Putamen (tissue), 1 donor: ENCODE results near the gene TPSD1.
"Not testable (repeated sequence)": the region's sequence is repeated elsewhere in the genome, so short reads cannot be mapped to it uniquely, and the experiment has no call there.

ENCODE experiments used
- DNase-seq: peaks from one replicate; pipeline ENCODE4 v3.0.0-alpha.2; 2016; ENCODE audit warnings: low spot score

TPSD1 gene

DNA sequence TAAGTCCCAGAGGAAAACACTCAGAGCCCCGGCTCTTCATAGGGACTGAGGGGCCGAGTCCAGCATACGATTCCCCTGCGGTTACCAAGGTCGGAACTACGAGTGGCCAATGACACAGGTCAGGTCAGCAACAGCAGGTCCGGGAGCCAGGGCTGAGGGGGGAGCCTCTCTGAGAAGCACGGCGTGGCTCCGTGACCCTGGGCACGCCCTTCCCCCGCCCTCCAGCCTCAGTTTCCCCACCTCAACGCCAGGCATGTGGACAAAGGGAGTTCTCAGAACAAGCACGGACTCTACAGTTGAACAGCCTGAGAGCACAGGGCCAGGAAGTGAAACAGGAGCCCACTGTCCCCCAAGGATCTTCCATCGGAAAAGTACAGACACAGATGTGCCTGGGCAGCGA is 25.6 kb downstream of the TPSD1 start:
- no peak for DNase-seq

DNA sequence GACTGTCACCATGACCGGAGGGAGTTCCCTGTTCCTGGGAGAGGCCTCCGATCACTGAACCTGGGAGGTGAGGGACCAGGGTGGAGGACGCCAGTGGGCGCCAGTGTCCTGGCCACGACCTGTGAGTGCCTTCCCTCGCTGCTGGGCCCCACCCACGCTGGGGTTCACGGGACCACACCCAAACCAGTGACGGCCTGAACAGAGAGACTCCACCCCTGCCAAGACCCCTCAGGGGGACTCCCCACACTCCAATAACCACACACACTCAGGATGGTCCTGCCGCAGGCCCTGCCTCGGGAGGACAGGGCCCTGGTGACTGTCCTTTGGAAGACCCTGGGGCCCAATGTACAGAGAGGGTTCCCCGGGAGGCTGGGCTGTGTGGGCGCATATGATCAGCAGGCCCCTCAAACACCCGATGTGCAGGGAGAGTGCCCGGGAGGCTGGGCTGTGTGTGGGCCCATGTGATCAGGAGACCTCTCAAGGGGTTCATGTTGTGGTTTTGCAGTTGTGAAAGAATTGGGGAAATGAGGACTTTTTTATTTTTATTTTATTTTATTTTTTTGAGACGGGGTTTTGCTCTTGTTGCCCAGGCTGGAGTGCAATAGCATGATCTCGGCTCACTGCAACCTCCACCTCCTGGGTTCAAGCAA is 26.6 kb downstream of the TPSD1 start:
- DNase-seq: no peak

DNA sequence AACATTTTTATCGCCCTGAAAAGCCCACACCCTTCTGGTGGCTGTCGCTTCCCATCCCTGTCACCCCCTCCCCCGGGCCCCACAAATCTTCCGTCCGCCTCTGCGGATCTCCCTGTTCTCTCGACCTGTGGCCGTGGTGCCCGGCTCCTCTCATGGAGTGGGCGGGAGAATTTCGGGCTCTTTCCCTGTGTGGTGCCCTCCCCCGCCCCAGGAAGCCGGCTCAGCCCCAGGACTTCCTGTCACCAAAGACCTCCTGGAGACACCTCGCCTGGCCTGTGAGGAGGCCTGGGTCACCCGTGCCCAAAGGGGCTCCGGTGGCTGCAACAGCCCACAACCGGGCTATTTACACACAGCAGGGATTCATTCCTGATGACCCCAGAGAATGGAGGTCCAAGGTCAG is 27.4 kb downstream of the TPSD1 start:
- no peak for DNase-seq

DNA sequence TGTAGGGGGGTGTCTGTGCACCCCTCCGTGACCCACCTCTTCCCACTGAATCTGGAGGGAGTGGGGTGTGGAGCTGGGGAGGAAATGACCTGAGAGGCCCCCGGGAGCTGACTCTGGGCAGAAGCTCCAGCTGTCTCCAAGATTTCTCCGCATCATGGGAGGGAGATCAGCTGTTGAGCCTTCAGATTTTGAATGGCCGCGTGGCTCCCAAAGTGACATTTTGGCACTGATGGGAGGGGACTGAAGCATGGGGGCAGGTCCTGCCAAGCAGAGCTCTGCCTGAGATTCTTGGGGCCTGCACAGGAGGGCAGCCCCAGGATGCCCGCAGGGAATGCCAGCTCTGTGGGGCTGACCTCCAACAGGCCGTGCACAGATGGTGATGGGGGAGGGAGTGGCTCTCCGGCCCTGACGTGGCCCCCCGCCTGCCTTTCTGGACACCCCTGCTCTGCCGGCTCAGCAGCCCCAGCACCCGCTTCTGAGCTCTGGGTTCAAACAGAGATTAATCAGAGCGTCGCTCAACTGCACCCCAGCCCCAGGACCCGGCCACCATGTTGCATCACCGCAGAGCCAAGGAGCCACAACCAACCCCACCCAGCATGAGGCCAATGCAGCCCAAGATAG is 28.2 kb downstream of the TPSD1 start:
- no peak for DNase-seq

DNA sequence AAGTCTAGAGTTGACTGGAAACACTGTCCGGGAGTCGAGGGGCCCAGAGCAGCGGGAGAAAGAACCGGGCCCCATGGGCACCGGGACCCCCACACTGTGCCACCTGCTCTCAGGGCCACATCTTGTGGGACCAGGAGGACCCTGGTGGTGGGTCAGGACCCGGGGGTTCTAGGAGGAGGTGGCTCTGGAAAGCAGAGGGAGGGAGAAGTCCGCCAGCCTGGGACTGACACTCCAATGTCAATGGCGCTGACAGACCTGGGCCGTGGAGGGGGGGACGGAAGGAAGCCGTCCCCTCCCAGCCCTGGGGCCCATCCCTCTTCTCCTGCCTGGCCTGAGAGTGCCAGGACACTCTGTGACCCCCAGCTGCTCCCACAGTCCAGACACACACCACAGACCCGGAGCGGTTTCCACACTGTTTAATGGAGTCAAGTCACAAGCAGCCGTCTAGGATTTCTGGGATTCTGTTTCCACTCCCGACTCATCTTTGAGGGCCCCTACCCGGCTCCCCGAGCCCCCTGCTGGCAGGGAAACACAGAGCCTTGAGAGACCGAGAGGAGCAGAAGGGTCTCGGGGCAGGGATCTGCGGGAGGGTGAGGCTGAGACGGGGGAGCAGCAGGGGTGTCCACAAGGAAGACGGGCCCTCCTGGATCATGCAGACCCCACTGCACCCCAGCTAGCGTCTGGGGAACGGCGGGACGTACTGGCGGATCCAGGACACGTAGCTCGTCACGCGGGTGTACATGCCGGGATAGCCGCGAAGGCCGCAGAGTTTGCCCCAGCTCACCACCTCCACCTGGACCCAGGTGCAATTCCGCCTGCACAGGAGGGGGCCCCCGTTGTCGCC is 30.0 kb downstream of the TPSD1 start:
- DNase-seq: no peak

DNA sequence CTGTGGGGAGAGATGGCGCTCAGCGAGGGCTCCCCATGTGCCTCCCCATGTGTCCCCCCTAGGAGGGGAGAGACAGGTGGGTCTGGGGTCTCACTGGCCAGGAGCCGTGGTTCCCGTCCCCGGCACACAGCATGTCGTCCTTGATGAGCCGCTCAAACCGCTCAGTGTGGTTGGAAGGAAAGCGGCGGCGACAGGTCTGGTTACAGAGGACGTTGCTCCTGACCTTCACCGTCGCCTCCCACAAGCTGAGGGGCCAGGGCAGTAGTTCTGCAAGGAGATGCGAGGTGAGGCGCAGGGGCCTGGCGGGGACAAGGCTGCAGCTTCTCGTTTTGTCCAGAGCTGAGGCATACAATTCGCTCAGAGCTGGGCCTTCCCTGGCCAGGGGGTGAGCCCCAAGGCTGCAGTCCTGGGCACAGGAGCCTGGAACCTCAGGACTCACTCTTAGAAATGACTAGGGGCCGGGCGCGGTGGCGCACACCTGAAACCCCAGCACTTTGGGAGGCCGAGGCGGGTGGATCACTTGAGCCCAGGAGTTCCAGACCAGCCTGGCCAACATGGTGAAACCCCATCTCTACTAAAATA is 30.7 kb downstream of the TPSD1 start:
- DNase-seq: no peak

DNA sequence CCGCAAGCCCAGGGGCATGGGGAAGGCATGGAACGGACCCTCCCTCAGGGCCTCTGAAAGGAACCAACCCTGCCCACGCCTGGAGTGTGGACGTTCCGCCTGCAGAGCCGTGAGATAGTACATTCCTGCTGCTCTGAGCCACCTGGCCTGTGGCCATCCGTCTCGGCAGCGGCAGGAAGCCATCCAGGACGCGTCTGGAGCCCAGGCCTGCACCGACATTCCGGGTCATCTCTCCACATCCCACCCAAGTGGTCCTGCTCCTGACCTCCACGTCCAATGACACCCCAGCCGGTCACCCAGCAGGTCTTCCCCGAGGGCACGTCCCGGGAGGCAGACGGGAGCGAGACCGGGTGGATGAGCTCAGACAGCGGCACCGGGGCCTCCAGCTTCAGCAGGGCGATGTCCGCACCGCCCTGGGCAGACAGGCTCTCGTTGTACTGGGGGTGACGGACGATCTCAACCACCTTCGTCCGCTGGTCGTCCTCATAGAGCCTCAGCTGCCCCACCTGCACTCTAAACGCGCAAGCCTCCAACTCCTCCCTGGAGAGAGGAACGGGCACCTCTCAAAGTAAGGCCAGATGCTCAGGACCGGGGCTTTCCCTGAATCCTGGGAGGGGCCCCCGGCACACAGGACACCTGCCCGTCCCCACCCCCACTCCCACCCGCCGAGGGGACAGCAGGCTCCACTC is 32.3 kb downstream of the TPSD1 start:
- DNase-seq: no peak

DNA sequence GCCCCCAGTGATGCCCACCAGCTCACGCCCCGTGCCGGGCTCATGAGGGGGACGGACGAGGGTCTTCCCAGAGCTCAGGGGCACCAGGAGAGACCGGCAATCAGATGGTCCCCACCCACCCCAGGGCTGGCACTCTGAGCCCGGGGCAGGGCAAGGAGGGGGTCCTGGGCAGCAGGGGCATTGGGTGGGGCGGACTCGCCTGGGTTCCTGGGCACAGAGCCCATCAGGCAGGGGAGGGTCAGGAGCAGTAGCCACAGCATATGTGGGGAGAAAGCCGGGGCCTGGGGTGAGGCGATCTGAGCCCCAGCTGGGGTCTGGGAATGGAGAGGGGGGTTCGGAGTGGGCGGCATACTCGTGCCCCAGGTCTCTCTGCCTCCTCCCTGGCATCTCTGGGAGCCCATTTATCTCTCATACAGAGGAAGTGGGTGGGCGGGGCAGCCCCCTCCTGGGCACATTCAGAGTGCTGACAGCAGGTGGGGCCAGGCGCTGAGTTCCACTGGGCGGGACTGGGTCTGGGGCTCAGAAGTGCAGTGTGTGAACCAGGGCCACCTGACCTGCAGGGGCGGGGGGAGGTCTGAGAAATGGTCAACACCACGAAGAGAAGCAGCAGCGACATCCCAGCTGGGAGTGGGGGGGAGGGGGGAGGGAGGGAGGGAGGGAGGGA is 33.1 kb downstream of the TPSD1 start:
- DNase-seq: no peak

DNA sequence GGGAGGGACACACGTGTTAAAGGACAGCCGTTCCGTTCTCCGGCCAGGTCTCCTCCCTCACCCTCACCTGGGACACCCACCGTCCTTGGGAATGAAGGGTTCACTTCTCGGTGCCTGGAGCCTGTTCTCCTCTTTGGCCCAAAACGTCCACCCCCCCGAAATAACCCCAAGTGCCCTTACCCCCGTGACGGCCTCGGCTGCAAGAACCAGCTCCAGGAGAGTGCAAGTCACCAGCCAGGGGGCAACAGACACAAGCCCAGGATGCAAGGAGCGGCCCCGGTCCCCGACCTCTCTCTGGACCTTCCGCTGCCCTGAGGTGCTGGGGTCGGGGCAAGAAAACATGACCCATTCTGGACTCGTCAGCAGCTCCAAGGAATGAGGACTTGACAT is 33.6 kb downstream of the TPSD1 start:
- DNase-seq: no peak

DNA sequence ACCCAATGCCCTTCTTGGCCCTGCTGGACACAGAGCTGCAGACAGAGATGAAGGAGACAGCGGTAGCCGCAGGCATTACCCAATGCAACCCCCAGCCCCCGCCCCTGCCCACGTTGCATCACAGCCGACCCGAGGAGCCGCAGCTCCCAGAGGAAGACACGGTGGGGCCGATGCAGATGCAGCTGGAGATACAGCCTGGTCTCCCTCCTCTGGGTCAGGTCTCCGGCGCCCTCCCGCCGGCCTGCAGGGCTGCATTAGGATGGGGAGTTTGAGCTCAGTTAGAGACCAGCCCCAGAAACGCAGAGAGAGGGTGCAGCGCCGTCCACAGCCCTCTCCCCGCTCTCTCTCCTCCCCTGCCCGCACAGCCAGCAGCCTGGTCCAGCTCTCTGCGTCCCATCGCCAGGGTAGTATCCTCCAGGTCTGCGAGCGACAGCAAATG is 34.2 kb downstream of the TPSD1 start:
- DNase-seq: no peak

DNA sequence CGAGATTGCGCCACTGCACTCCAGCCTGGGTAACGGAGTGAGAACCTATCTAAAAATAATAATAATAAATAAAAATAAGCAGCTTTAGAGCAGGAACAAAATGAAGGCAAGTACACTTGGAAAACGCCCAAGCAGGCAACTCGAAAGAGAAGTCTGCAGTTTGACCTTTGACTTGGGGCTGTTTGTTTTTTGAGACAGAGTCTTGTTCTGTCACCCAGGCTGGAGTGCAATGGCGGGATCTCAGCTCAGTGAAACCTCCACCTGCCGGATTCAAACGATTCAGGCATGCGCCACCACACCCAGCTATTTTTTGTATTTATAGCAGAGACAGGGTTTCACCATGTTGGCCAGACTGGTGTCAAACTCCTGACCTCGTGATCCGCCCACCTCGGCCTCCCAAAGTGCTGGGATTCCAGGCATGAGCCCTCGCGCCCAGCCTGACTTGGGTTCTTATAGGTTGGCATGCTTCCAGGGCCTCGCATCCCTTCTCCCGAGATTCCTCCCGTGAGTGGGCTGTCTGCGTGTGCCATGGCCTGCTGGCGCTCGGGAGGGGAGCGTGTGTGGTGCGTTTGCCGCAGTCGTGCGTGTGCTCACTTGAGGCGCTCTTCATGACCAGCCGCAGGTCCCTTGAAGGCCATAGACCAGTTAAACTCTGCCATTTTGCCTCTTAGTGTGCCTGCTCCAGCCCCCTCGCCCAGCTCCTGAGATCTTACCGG is 35.1 kb downstream of the TPSD1 start:
- DNase-seq: no peak

DNA sequence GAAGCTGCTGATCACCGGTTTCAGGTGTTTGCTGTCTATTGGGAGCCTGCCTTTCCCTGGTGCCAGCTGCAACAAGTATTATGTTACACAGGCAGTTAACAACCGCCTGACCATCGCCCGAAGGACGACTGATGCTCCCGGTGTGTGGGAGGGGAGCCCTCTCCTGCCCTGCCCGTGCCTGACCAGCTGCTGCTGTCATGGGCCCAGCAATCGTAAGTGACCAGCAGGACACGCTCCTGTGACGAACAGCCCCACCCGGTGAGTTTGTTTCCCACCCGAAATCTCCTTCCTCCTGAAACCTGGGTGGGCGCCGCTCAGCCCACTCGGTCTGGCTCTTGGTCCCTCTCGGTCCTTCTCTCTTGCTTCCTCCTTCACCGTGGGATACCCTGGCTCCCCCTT is 35.7 kb downstream of the TPSD1 start:
- no peak for DNase-seq

DNA sequence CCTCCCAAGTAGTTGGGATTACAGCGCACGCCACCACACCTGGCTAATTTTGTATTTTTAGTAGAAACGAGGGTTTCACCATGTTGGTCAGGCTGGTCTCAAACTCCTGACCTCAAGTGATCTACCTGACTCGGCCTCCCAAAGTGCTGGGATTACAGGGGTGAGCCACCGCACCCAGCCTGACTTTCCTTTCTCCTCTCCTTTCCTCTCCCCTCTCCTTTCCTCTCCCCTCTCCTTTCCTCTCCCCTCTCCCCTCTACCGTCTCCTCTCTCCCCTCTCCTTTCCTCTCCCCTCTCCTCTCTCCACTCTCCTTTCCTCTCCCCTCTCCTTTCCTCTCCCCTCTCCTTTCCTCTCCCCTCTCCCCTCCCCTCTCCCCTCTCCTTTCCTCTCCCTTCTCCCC is 36.3 kb downstream of the TPSD1 start:
- DNase-seq: not testable (repeated sequence)

DNA sequence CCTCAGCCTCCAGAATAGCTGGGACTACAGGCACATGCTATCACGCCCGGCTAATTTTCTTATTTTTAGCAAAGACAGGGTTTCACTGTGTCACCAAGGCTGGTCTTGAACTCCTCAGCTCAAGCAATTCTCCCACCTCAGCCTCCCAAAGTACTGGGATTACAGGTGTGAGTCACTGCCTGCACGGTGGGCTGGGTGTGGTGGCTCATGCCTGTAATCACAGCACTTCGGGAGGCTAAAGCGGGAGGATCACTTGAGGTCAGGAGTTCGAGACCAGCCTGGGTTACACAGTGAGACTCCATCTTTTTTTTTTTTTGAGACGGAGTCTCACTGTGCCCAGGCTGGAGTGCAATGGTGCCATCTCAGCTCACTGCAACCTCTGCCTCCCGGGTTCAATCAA is 36.9 kb downstream of the TPSD1 start:
- DNase-seq: not testable (repeated sequence)

DNA sequence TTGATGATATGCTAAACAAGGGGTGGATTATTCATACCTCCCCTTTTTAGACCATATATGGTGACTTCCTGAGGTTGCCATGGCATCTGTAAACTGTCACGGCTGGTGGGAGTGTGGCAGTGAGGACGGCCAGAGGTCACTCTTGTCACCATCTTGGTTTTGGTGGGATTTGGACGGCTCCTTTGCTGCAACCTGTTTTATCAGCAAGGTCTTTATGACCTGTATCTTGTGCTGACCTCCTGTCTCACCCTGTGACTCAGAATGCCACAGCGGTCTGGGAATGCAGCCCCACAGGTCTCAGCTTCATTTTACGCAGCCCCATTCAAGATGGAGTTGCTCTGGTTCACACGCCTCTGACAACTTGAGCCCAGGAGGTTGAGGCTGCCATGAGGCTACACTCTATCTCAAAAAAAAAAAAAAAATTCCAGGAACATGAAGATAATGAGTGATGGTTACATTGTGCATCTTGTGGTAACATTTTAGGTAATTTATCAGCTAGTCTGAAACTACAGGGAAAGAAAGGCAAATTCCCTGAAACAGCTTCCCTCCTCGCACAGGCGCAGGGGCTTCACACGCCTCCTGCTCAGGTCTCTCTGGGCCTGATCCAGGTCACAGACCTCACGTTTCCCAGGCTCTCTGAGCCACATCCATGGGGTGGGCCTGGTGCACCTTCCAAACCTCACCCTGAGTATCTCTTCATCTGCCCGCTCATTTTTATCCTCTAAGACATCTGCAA is 38.2 kb downstream of the TPSD1 start:
- DNase-seq: no peak

DNA sequence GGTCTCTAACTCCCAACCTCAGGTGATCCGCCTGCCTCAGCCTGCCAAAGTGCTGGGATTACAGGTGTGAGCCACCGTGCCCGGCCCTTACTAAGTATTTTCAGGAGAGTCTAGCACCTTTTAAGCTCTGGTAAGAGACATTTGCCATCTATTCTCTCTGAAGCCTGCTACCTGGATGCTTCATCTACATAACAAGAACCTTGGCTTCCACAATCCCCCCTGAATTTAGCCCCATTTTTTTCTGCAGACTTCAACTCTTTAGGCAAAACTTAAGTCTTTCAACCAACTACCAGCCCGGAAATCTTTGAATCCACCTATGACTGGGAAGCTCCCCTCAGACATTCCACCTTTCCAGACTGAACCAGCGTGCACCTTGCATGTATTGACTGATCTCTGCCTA is 39.6 kb downstream of the TPSD1 start:
- DNase-seq: no peak

DNA sequence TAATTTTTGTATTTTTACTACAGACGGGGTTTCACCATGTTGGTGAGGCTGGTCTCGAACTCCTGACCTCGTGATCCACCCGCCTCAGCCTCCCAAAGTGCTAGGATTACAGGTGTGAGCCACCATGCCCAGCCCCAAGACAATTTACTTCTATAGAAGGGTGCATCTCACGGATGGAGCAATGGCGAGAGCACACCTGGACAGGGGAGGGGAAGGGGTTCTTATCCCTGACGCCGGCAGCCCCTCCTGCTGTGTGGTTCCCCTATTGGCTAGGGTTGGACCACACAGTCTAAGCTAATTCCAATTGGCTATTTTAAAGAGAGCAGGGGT is 40.8 kb downstream of the TPSD1 start:
- DNase-seq: not testable (repeated sequence)

DNA sequence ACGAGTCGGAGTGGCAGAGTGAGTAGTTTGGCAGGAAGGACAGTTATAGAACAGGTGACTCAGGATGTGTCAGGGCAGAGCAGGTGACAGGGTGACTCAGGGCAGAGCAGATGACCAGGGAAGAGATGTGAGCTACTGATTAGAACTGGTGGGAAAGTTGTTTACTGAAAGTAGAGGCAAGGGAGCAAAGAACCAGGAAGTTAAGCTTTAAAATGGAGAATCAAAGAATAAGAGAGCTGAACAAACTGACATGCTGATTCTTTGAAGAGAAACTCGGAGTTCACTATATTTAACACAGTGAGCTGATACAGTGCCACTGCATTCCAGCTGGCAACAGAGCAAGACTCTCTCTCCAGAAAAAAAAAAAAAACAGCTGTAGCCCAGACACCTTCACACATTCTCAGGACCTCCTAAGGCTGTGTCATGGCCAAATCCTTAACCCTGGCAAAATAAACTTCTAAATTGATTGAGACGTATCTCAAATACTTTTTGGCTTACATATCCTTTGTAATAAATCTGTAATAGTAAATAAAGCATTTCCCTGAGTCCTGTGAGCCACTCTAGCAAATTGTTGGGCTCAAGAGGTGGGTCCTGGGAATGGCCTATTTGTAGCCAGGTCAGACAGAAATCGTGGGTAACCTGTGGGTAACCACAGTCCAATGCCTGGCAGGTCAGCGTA is 41.3 kb downstream of the TPSD1 start:
- no peak for DNase-seq

DNA sequence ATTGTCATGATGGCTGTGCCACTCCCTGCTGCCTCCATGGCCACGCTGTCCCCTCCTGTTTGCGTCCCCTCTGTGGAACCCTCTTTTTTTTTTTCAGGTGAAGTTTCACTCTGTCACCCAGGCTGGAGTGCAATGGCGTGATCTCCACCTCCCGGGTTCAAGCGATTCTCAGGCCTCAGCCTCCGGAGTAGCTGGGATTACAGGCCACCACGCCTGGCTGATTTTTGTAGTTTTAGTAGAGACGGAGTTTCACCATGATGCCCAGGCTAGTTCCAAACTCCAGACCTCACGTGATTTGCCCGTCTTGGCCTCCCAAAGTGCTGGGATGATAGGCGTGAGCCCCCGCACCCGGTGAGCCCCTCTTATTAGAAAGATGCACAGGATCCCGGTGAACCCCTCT is 42.5 kb downstream of the TPSD1 start:
- no peak for DNase-seq
